Activated B cell treated with CpG ODN at 0.5 μM for 24 hours (primary cell): ENCODE data around the gene CDKN2B. TPM values are rescaled to one million over a fixed set of nuclear protein-coding genes. Genes with fewer than 3 reads are reported as not detected.
"Not testable (repeated sequence)": the region's sequence is repeated elsewhere in the genome, so short reads cannot be mapped to it uniquely, and the experiment has no call there.

Source experiments
- ATAC-seq: fragments of 200-7000 bp; cut with Tn5 transposase; one replicate; pipeline ENCODE4 v1.10.0; 2021; ENCODE audit warnings: low read depth, mild to moderate bottlenecking, moderate library complexity
- CTCF ChIA-PET: fragments of 350-600 bp; sonication (Branson Sonifier 250); formaldehyde crosslinking; loops from one replicate; lab custom pipeline; 2021; ENCODE audit warnings: antibody characterized with exemption; lab: Charles Lee
- POLR2A ChIA-PET: fragments of 350-600 bp; sonication (Branson Sonifier 250); formaldehyde crosslinking; loops from one replicate; lab custom pipeline; 2021; ENCODE audit warnings: antibody characterized with exemption; lab: Charles Lee
- DNase-seq: peaks from one replicate; pipeline ENCODE4 v3.0.0; 2022
- H3K27ac Mint-ChIP-seq: one replicate; pipeline ENCODE4 v1.8.0; 2020; ENCODE audit warnings: mixed read lengths
- H3K27me3 Mint-ChIP-seq: one replicate; pipeline ENCODE4 v1.8.0; 2021; ENCODE audit warnings: mixed read lengths
- H3K36me3 Mint-ChIP-seq: one replicate; pipeline ENCODE4 v1.8.0; 2021; ENCODE audit warnings: low read depth, mixed read lengths
- H3K4me1 Mint-ChIP-seq: one replicate; pipeline ENCODE4 v1.8.0; 2021; ENCODE audit warnings: mixed read lengths
- H3K4me3 Mint-ChIP-seq: one replicate; pipeline ENCODE4 v1.8.0; 2020; ENCODE audit warnings: mild to moderate bottlenecking, mixed read lengths
- H3K9me3 Mint-ChIP-seq: one replicate; pipeline ENCODE4 v1.8.0; 2020; ENCODE audit warnings: mixed read lengths
- CTCF ChIP-seq: fragments of 200-600 bp; IDR thresholded peaks from one replicate; pipeline ENCODE4 v1.8.0; 2022; ENCODE audit warnings: antibody characterized with exemption, mild to moderate bottlenecking
- intact Hi-C: fragments of 100-400 bp; cut with micrococcal nuclease; formaldehyde crosslinking; loops from one replicate; pipeline ENCODE4 v1.15.1; 2024
- total RNA-seq: library from RNA; stranded (reverse); gene quantifications from 2 replicates; pipeline ENCODE4 v1.2.3, GENCODE V29; 2022

The CDKN2B gene
- 0.32 and 0.38 TPM in 2 replicates for total RNA-seq

GRCh38 chr9:22008717-22009505 lies at the start of gene CDKN2B:
Gene CDKN2B (minus strand): TSS chr9:22009305. CDS start chr9:22008953, 352 bp downstream.
- intact Hi-C loops = loop anchor here (1.0 to 10.0 kb wide), 11 partner anchors 14 to 446 kb away; partner anchors contain the start of gene MTAP
- peak within 1 kb of the TSS; percentile 87 for H3K4me3 Mint-ChIP-seq
- ATAC-seq (peak; percentile 94), DNase-seq (peak; percentile 78)
- TF ChIP-seq CTCF = peak; percentile 79
- ChIA-PET CTCF (interaction anchor here (0.7 to 5.3 kb wide), 30 partner anchors 9 to 443 kb away, joined by 3 to 73 read pairs (median 4); partner anchors contain the start of genes CDKN2A and CDKN2B-AS1), POLR2A (interaction anchor here (1.0 to 2.5 kb wide), 6 partner anchors 11 to 230 kb away, joined by 3 to 18 read pairs (median 4); partner anchors contain the start of genes CDKN2A, CDKN2B-AS1 and MTAP)
- no peaks in the 10 kb centered on the region for H3K9me3 Mint-ChIP-seq
- peaks cover 34% of the 10 kb centered on the region for H3K4me1 Mint-ChIP-seq
- H3K36me3 Mint-ChIP-seq = no peaks in the 10 kb centered on the region
- peak within 1 kb of the TSS; percentile 24 for H3K27ac Mint-ChIP-seq
- H3K27me3 Mint-ChIP-seq = peaks cover 29% of the 10 kb centered on the region

- H3K4me3 Mint-ChIP-seq, H3K27me3 Mint-ChIP-seq, POLR2A ChIA-PET, H3K4me1 Mint-ChIP-seq, CTCF ChIA-PET, H3K27ac Mint-ChIP-seq, H3K9me3 Mint-ChIP-seq, H3K36me3 Mint-ChIP-seq, ATAC-seq, intact Hi-C loops, DNase-seq: not testable (repeated sequence)
Measured at GRCh38 chr9:22057972-22058371, 48.9 kb upstream of the CDKN2B start.

GRCh38 chr9:22056402-22056801 lies 47.3 kb upstream of the CDKN2B start:
- peaks cover 5% of the 10 kb centered on the region for H3K36me3 Mint-ChIP-seq
- ChIA-PET CTCF (no interaction called here), POLR2A (no interaction called here)
- no peak for TF ChIP-seq CTCF
- H3K9me3 Mint-ChIP-seq = no peaks in the 10 kb centered on the region
- ATAC-seq = no peak
- H3K27ac Mint-ChIP-seq = no peak overlapping the region
- H3K27me3 Mint-ChIP-seq = no peaks in the 10 kb centered on the region
- peaks cover 19% of the 10 kb centered on the region for H3K4me1 Mint-ChIP-seq
- DNase-seq = no peak
- H3K4me3 Mint-ChIP-seq = no peak overlapping the region
- intact Hi-C loops = no loop called here

GRCh38 chr9:22055090-22055489 lies 46.0 kb upstream of the CDKN2B start:
- no peak for DNase-seq
- no peak for ATAC-seq
- intact Hi-C loops = no loop called here
- H3K27ac Mint-ChIP-seq = no peak overlapping the region
- CTCF ChIA-PET = interaction anchor here (0.6 to 0.7 kb wide), 2 partner anchors 14 to 64 kb away, joined by 3 to 4 read pairs; no protein-coding TSS in a partner anchor
- peaks cover 5% of the 10 kb centered on the region for H3K36me3 Mint-ChIP-seq
- no peaks in the 10 kb centered on the region for H3K9me3 Mint-ChIP-seq
- no peak overlapping the region for H3K4me3 Mint-ChIP-seq
- no peaks in the 10 kb centered on the region for H3K27me3 Mint-ChIP-seq
- POLR2A ChIA-PET = no interaction called here
- H3K4me1 Mint-ChIP-seq = peaks cover 28% of the 10 kb centered on the region
- no peak for TF ChIP-seq CTCF

- H3K27ac Mint-ChIP-seq = no peak overlapping the region
- DNase-seq (no peak), ATAC-seq (no peak)
- CTCF ChIA-PET = interaction anchor here (1.6 kb wide), 1 partner anchor 46 kb away, joined by 4 read pairs; the partner anchor contains the start of gene CDKN2B
- no peak overlapping the region for H3K4me3 Mint-ChIP-seq
- POLR2A ChIA-PET = no interaction called here
- no peaks in the 10 kb centered on the region for H3K27me3 Mint-ChIP-seq
- no peak for TF ChIP-seq CTCF
- H3K4me1 Mint-ChIP-seq = peaks cover 29% of the 10 kb centered on the region
- H3K9me3 Mint-ChIP-seq = no peaks in the 10 kb centered on the region
- H3K36me3 Mint-ChIP-seq = peaks cover 5% of the 10 kb centered on the region
- intact Hi-C loops = loop anchor here (5.0 kb wide), 2 partner anchors 103 to 188 kb away; no protein-coding TSS in a partner anchor
Measured at GRCh38 chr9:22054529-22054928, 45.4 kb upstream of the CDKN2B start.
